Gastroesophageal sphincter (tissue), 3 donors: ENCODE results near the gene GTF2IRD1.

Experiments
- EP300 ChIP-seq: sonication (generic); formaldehyde crosslinking; IDR thresholded peaks from one replicate; pipeline ENCODE4 v1.6.1; 2017; ENCODE audit warnings: antibody characterized with exemption, mild to moderate bottlenecking
- POLR2A ChIP-seq, 2 donors: fragments of 450-650 bp; IDR thresholded peaks; one replicate each; pipeline ENCODE4 v1.6.1; 2017; ENCODE audit warnings: antibody characterized with exemption in 2 of 2, mild to moderate bottlenecking in 2 of 2, moderate library complexity in 1 of 2
- POLR2AphosphoS5 ChIP-seq: sonication (generic); formaldehyde crosslinking; IDR thresholded peaks from one replicate; pipeline ENCODE4 v1.6.1; 2017; ENCODE audit warnings: antibody characterized with exemption
- TF ChIP-seq, protein P1 (sequence below), 4 experiments: fragments of 200-600 bp in 2 of 4; fragments of 450-650 bp in 2 of 4; sonication (generic) in 1 of 4; IDR thresholded peaks; one replicate each; pipeline ENCODE4 v1.5.1; 2017 to 2019; ENCODE audit warnings: antibody characterized with exemption in 4 of 4, mild to moderate bottlenecking in 2 of 4, moderate library complexity in 2 of 4

DNA sequence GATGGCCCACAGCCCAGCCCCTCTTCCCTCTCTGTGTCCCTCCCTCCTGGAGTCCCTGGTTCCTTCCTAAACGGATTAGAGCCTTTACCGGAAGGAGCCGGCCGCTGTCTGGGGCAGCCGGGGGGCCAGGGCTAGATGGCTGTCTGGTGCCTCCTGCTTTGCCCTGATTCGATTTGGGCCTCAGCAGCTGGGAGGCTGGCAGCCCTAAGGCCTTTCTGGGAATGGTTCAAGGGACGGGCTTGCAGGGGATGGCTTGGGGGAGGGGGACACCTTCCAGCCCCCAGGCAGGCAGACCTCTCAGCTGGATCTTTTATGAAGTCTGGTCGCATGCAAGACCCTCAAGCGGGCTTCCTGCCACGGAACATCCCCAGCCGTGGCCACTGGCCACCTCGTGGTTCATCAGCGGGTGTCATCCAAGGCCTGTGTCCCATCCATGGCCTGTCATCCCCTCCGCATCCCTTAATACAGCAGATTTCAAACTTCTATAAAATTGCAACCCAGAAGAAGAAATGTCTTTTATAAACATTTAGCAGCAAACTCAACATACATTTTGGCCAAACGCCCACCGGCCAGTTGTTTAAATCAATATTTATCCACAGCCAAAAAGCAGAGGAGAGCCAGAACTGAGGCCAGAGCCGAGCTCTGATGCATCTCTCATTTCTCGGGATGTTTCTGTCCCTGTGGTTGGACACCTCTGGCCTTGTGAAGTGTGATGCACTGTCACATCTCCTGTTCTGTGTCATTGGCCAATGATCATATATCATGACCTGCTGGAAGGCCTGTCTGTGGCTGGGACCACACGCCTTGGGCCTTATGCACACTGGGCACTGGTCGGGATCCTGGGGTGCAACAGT, 52.0 kb downstream of the GTF2IRD1 start:
- TF ChIP-seq, protein P1, sequence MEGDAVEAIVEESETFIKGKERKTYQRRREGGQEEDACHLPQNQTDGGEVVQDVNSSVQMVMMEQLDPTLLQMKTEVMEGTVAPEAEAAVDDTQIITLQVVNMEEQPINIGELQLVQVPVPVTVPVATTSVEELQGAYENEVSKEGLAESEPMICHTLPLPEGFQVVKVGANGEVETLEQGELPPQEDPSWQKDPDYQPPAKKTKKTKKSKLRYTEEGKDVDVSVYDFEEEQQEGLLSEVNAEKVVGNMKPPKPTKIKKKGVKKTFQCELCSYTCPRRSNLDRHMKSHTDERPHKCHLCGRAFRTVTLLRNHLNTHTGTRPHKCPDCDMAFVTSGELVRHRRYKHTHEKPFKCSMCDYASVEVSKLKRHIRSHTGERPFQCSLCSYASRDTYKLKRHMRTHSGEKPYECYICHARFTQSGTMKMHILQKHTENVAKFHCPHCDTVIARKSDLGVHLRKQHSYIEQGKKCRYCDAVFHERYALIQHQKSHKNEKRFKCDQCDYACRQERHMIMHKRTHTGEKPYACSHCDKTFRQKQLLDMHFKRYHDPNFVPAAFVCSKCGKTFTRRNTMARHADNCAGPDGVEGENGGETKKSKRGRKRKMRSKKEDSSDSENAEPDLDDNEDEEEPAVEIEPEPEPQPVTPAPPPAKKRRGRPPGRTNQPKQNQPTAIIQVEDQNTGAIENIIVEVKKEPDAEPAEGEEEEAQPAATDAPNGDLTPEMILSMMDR (IDR thresholded peaks at IDR 0.05) = no peak
- TF ChIP-seq EP300 = no peak
- TF ChIP-seq POLR2AphosphoS5 = no peak
- no peak for TF ChIP-seq POLR2A (IDR thresholded peaks at IDR 0.05)
